H1 (cell line): ENCODE results near the gene RCC2. TPM values are rescaled to one million over a fixed set of nuclear protein-coding genes. Genes with fewer than 3 reads are reported as not detected.
A peak's percentile ranks its signal among the peaks of the same experiment; 100 is the strongest.

Experiments used
- CTCF ChIA-PET: fragments of 300-600 bp; sonication (Branson Sonifier 250); formaldehyde crosslinking; loops from one replicate; lab custom pipeline; 2021; ENCODE audit not compliant: partially characterized antibody; lab: Charles Lee
- POLR2A ChIA-PET: fragments of 300-600 bp; sonication (Branson Sonifier 250); formaldehyde crosslinking; loops from one replicate; lab custom pipeline; 2021; ENCODE audit warnings: inconsistent platforms; ENCODE audit not compliant: partially characterized antibody; lab: Charles Lee
- DNase-seq, 2 experiments: peaks; one replicate each; pipeline versions ENCODE4 v3.0.0 to v3.0.0-alpha.2; 2010 to 2022; ENCODE audit warnings: low spot score in 2 of 2, low read depth in 1 of 2, mixed read lengths in 1 of 2
- FAIRE-seq: peaks from 2 replicates; lab custom pipeline; 2011; peaks lifted over from hg19 to GRCh38; lab: Jason Lieb, UNC
- H2AFZ ChIP-seq: 2 replicates; pipeline ENCODE4 v1.8.1; 2012; ENCODE audit warnings: low read length, inconsistent platforms
- H2AK5ac ChIP-seq: 2 replicates; pipeline ENCODE4 v1.6.1; 2013; ENCODE audit warnings: low read depth, low read length
- H2BK120ac ChIP-seq: replicated peaks from 2 replicates; pipeline ENCODE3; 2013; ENCODE audit warnings: low read depth, low read length, inconsistent platforms
- H2BK12ac ChIP-seq: 2 replicates; pipeline ENCODE4 v1.6.1; 2013; ENCODE audit warnings: low read depth, low read length
- H2BK15ac ChIP-seq: 2 replicates; pipeline ENCODE4 v1.6.1; 2013; ENCODE audit warnings: low read length
- H2BK20ac ChIP-seq: 2 replicates; pipeline ENCODE4 v1.6.1; 2013; ENCODE audit warnings: low read length
- H2BK5ac ChIP-seq: 2 replicates; pipeline ENCODE4 v1.6.1; 2013; ENCODE audit warnings: low read depth, low read length
- H3K14ac ChIP-seq: 2 replicates; pipeline ENCODE4 v1.6.1; 2013; ENCODE audit warnings: inconsistent platforms; ENCODE audit not compliant: insufficient read length
- H3K18ac ChIP-seq: 2 replicates; pipeline ENCODE4 v1.6.1; 2013; ENCODE audit warnings: low read length; ENCODE audit errors: extremely low read depth
- H3K23ac ChIP-seq: 2 replicates; pipeline ENCODE4 v1.6.1; 2013; ENCODE audit warnings: inconsistent platforms; ENCODE audit not compliant: insufficient read length
- H3K23me2 ChIP-seq: 2 replicates; pipeline ENCODE4 v1.6.1; 2013; ENCODE audit warnings: low read depth, low read length
- H3K27ac ChIP-seq: 2 replicates; pipeline ENCODE4 v1.6.1; 2011; ENCODE audit warnings: low read depth, low read length, inconsistent platforms
- H3K27me3 ChIP-seq, 4 experiments: replicated peaks in 1 of 4; 1 replicate in 1 of 4; 2 replicates in 3 of 4; pipeline versions ENCODE4 v1.6.1 to v1.8.1; 2011 to 2013; ENCODE audit warnings: low read length in 3 of 4, mild to moderate bottlenecking in 3 of 4, inconsistent platforms in 2 of 4, mixed read lengths in 2 of 4, moderate library complexity in 1 of 4; ENCODE audit not compliant: control insufficient read depth in 3 of 4, insufficient read depth in 3 of 4; ENCODE audit errors: extremely low read depth in 1 of 4
- H3K36me3 ChIP-seq, 4 experiments: 2 replicates each; pipeline versions ENCODE4 v1.6.1 to v1.8.1; 2011 to 2013; ENCODE audit warnings: mild to moderate bottlenecking in 4 of 4, low read length in 3 of 4, moderate library complexity in 2 of 4, control low read depth in 1 of 4, inconsistent platforms in 1 of 4; ENCODE audit not compliant: insufficient read depth in 4 of 4, control insufficient read depth in 2 of 4
- H3K4ac ChIP-seq: replicated peaks from 2 replicates; pipeline ENCODE3; 2013; ENCODE audit warnings: low read length, low read depth, mixed read lengths, inconsistent platforms; ENCODE audit not compliant: insufficient read length
- H3K4me1 ChIP-seq, 4 experiments: replicated peaks in 1 of 4; 1 replicate in 1 of 4; 2 replicates in 3 of 4; pipeline versions ENCODE4 v1.6.1 to v1.8.1; 2011 to 2013; ENCODE audit warnings: low read length in 3 of 4, inconsistent platforms in 2 of 4, mixed read lengths in 1 of 4; ENCODE audit not compliant: insufficient read depth in 4 of 4, control insufficient read depth in 3 of 4
- H3K4me2 ChIP-seq, 2 experiments: 2 replicates each; pipeline versions ENCODE4 v1.6.1 to v1.8.1; 2011 to 2013; ENCODE audit warnings: low read depth in 2 of 2, low read length in 2 of 2, control low read depth in 1 of 2, inconsistent platforms in 1 of 2, mild to moderate bottlenecking in 1 of 2; ENCODE audit not compliant: insufficient read depth in 1 of 2
- H3K4me3 ChIP-seq, 4 experiments: fragments of 200-600, 300-600 bp in 1 of 4; sonication (generic), shearing (Covaris generic), sonication (Bioruptor Twin) in 1 of 4; 2 replicates each; pipeline versions ENCODE4 v1.5.1 to v1.8.1; 2011 to 2016; ENCODE audit warnings: low read length in 4 of 4, low read depth in 3 of 4, control low read depth in 2 of 4, inconsistent platforms in 2 of 4, mild to moderate bottlenecking in 2 of 4, mixed read lengths in 1 of 4, moderate library complexity in 1 of 4; ENCODE audit not compliant: insufficient read depth in 2 of 4; ENCODE audit errors: extremely low read depth in 1 of 4
- H3K56ac ChIP-seq: replicated peaks from 2 replicates; pipeline ENCODE3; 2013; ENCODE audit warnings: low read depth, mild to moderate bottlenecking, mixed read lengths, low read length, inconsistent platforms; ENCODE audit not compliant: insufficient read length
- H3K79me1 ChIP-seq: 2 replicates; pipeline ENCODE4 v1.6.1; 2013; ENCODE audit warnings: low read depth, low read length, control low read depth
- H3K79me2 ChIP-seq, 2 experiments: 2 replicates each; pipeline versions ENCODE4 v1.6.1 to v1.8.1; 2012 to 2013; ENCODE audit warnings: low read length in 2 of 2, mild to moderate bottlenecking in 2 of 2, inconsistent platforms in 1 of 2; ENCODE audit not compliant: insufficient read depth in 2 of 2, control insufficient read depth in 1 of 2
- H3K9ac ChIP-seq, 4 experiments: replicated peaks in 1 of 4; 1 replicate in 1 of 4; 2 replicates in 3 of 4; pipeline versions ENCODE4 v1.6.1 to v1.8.1; 2011 to 2013; ENCODE audit warnings: low read depth in 3 of 4, low read length in 3 of 4, control low read depth in 2 of 4, mild to moderate bottlenecking in 2 of 4, moderate library complexity in 2 of 4, inconsistent platforms in 1 of 4; ENCODE audit errors: extremely low read depth in 1 of 4
- H3K9me3 ChIP-seq, 2 experiments: 2 replicates each; pipeline versions ENCODE4 v1.6.1 to v1.8.1; 2012 to 2013; ENCODE audit warnings: mild to moderate bottlenecking in 2 of 2, moderate library complexity in 2 of 2, control low read depth in 1 of 2, inconsistent platforms in 1 of 2, low read depth in 1 of 2, low read length in 1 of 2, mixed read lengths in 1 of 2; ENCODE audit not compliant: insufficient read depth in 2 of 2
- H4K20me1 ChIP-seq, 2 experiments: replicated peaks in 1 of 2; 2 replicates each; pipeline versions ENCODE3 to v1.8.1; 2011 to 2013; ENCODE audit warnings: inconsistent platforms in 2 of 2, low read length in 2 of 2, mild to moderate bottlenecking in 1 of 2; ENCODE audit not compliant: insufficient read depth in 2 of 2, control insufficient read depth in 1 of 2
- H4K5ac ChIP-seq: 2 replicates; pipeline ENCODE4 v1.6.1; 2013; ENCODE audit warnings: low read length, low read depth, mixed read lengths, inconsistent platforms; ENCODE audit not compliant: insufficient read length
- H4K8ac ChIP-seq: 2 replicates; pipeline ENCODE4 v1.8.0; 2013; ENCODE audit warnings: mild to moderate bottlenecking, moderate library complexity, low read length, inconsistent platforms; ENCODE audit not compliant: insufficient read depth; ENCODE audit errors: extremely low read depth
- H4K91ac ChIP-seq: replicated peaks from 2 replicates; pipeline ENCODE3; 2013; ENCODE audit warnings: low read length, mixed read lengths, inconsistent platforms; ENCODE audit not compliant: insufficient read length
- CBX5 ChIP-seq: fragments of 300-800, 300-1000 bp; sonication (generic); IDR thresholded peaks from 2 replicates; pipeline ENCODE4 v1.7.1; 2016; ENCODE audit warnings: antibody characterized with exemption, low read length, low read depth
- CEBPB ChIP-seq: IDR thresholded peaks from 2 replicates; pipeline ENCODE4 v1.6.1; 2012; ENCODE audit warnings: low read depth, low read length
- EP300 ChIP-seq, 2 experiments: IDR thresholded peaks; 1 replicate in 1 of 2; 2 replicates in 1 of 2; pipeline ENCODE4 v1.6.1; 2011 to 2012; ENCODE audit warnings: low read depth in 2 of 2, low read length in 2 of 2, mild to moderate bottlenecking in 2 of 2, borderline replicate concordance in 1 of 2, inconsistent platforms in 1 of 2, moderate library complexity in 1 of 2
- GTF2F1 ChIP-seq: IDR thresholded peaks from 2 replicates; pipeline ENCODE4 v1.6.1; 2012; ENCODE audit warnings: low read depth, low read length, improper control_type of control experiment, borderline replicate concordance
- KDM1A ChIP-seq: fragments of 200-600, 300-600 bp; sonication (generic); IDR thresholded peaks from 2 replicates; pipeline ENCODE4 v1.7.1; 2016; ENCODE audit warnings: mild to moderate bottlenecking, low read length, borderline replicate concordance
- POLR2AphosphoS5 ChIP-seq: IDR thresholded peaks from 2 replicates; pipeline ENCODE4 v1.6.1; 2011; ENCODE audit warnings: low read depth, low read length
- RAD21 ChIP-seq, 2 experiments: IDR thresholded peaks in 1 of 2; conservative IDR thresholded peaks in 1 of 2; 2 replicates each; pipeline ENCODE4 v1.6.1; 2011; ENCODE audit warnings: low read depth in 2 of 2, low read length in 2 of 2, improper control_type of control experiment in 1 of 2, inconsistent platforms in 1 of 2, mild to moderate bottlenecking in 1 of 2, moderate library complexity in 1 of 2
- SP2 ChIP-seq: IDR thresholded peaks from 2 replicates; pipeline ENCODE4 v1.6.1; 2012; ENCODE audit warnings: mild to moderate bottlenecking, low read length, inconsistent platforms
- TBP ChIP-seq: IDR thresholded peaks from 2 replicates; pipeline ENCODE4 v1.6.1; 2011; ENCODE audit warnings: low read depth, low read length, improper control_type of control experiment
- YY1 ChIP-seq: IDR thresholded peaks from 2 replicates; pipeline ENCODE4 v1.6.1; 2011; ENCODE audit warnings: low read depth, mild to moderate bottlenecking, low read length
- WGBS, 2 experiments: shearing (Covaris generic) in 1 of 2; methylation state at CpG; one replicate each; pipeline versions ENCODE4 v1.1.6 to v1.1.7; 2013 to 2015; ENCODE audit warnings: low lambda C conversion rate in 2 of 2, mixed read lengths in 2 of 2, inconsistent platforms in 1 of 2, low coverage in 1 of 2, missing lambda C conversion rate in 1 of 2; ENCODE audit not compliant: insufficient replicate concordance in 2 of 2, insufficient coverage in 1 of 2, insufficient read length in 1 of 2; ENCODE audit errors: extremely low coverage in 1 of 2, missing lambda C conversion rate in 1 of 2; 5-methylcytosine and 5-hydroxymethylcytosine counted together
- polyA plus RNA-seq, 7 experiments: library from polyadenylated mRNA; depleted of rRNA in 3 of 7; stranded (reverse) in 5 of 7; unstranded in 2 of 7; fragments of >200 nt in 5 of 7; fragments of 200-250 nt in 2 of 7; gene quantifications; 1 replicate in 5 of 7; 2 replicates in 1 of 7; 4 replicates in 1 of 7; pipeline versions ENCODE4 v1.2.1 to v1.2.3, GENCODE V29; 2011 to 2013; ENCODE audit warnings: missing spikeins in 2 of 7, mixed read lengths in 2 of 7
- total RNA-seq: library from RNA; stranded (reverse); fragmentation: NEBNext Ultra II Directional; extraction: Animal tissue kit (Norgen Biotek cat#: 25700); gene quantifications from 2 replicates; pipeline ENCODE4 v1.2.1, GENCODE V29; 2021
- TF ChIP-seq, protein P1 (sequence below): IDR thresholded peaks from 2 replicates; pipeline ENCODE4 v1.6.1; 2012; ENCODE audit warnings: inconsistent platforms

The RCC2 gene
- total and polyA plus RNA-seq, 2 of the 8 experiments (the other 6 are each of a cell fraction or from before 2014, with no cell fraction given) = 229 to 455 TPM

DNA sequence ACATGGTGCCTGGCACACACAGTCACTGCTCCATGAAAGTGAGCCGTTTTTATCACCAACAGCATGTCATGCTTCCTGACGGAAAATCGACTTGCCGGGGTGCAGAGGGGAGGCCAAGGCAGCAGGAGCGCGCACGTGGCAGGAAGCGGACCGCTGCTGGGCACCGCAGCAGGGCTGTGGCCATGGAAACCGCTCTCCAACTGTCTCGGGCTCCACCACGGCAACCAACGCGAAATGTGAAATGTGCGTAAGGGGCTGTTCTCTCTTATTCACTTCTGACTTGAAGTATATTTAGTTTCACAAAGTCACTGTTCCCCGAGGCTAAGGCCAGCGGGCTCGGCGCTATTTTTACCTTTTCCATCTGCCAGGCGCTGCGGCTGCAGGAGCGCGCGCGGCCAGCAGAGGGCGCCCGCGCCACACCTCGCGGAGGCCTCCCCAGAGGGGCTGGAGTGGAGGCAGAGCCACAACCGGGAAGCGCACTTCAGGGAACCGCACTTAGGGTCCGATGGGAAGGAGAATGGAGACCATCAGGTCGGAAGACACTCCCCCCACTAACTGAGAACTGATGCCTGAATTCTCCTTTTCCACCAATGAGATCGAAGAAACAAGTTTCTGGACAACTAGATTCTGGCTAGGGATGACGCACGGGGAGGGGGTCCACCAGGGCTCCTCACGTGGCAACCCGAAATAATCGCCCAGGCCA, 19.7 kb downstream of the RCC2 start:
- CTCF ChIA-PET = interaction anchor here (0.6 to 1.5 kb wide), 13 partner anchors 12 to 430 kb away, joined by 3 to 8 read pairs (median 3); partner anchors contain the start of gene RCC2
- peak; percentile 67 to 95 for DNase-seq
- peak; percentile 77; the same call in 1 of the 2 replicates for TF ChIP-seq KDM1A
- TF ChIP-seq, protein P1, sequence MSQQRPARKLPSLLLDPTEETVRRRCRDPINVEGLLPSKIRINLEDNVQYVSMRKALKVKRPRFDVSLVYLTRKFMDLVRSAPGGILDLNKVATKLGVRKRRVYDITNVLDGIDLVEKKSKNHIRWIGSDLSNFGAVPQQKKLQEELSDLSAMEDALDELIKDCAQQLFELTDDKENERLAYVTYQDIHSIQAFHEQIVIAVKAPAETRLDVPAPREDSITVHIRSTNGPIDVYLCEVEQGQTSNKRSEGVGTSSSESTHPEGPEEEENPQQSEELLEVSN = no peak
- TF ChIP-seq EP300 (IDR thresholded peaks at IDR 0.05; ENCODE audit: borderline replicate concordance in 1 of 2, low read depth in 2 of 2, low read length in 2 of 2) = peak in 1 of 2 experiments; percentile 25; a peak in 1 of 3 replicates
- TF ChIP-seq GTF2F1 = peak; percentile 13; the same call in 1 of the 2 replicates
- no peak for TF ChIP-seq CEBPB
- TF ChIP-seq POLR2AphosphoS5 = peak; percentile 26
- TF ChIP-seq RAD21 (IDR thresholded peaks at IDR 0.05 in 1 of 2, conservative IDR thresholded peaks at IDR 0.05 in 1 of 2; ENCODE audit: low read depth in 2 of 2, low read length in 2 of 2) = peak; percentile 87 to 95
- TF ChIP-seq SP2 = no peak
- TF ChIP-seq TBP = peak; percentile 35; the same call in 1 of the 2 replicates
- TF ChIP-seq CBX5 = no peak
- 0 out of 2 replicates have a peak, but pooled peaks have one; percentile 32 for TF ChIP-seq YY1

More for the DNA sequence above, 19.7 kb downstream of the RCC2 start:
- Histone ChIP-seq H3K4me2 (no peak overlapping the region), H2AFZ (no peak overlapping the region), H3K9ac (no peak overlapping the region; a peak in 1 of 7 replicates), H2BK20ac (no peak overlapping the region), H3K79me2 (peaks cover 0 to 60% of the 10 kb centered on the region in 2 experiments; a peak in 2 of 4 replicates), H2AK5ac (no peak overlapping the region), H3K36me3 (peaks cover 59 to 88% (median 78%) of the 10 kb centered on the region in 4 experiments), H3K79me1 (peaks cover 14% of the 10 kb centered on the region), H3K27ac (peak overlapping the region; percentile 5; the same call in 1 of the 2 replicates), H3K4me1 (no peaks in the 10 kb centered on the region; a peak in 1 of 7 replicates), H4K5ac (peak overlapping the region; percentile 32), H3K14ac (no peak overlapping the region), H4K20me1 (peaks cover 21 to 41% of the 10 kb centered on the region in 2 experiments), H4K8ac (no peak overlapping the region), H3K23ac (no peak overlapping the region), H3K18ac (peak overlapping the region; percentile 1; the same call in 1 of the 2 replicates), H3K4me3 (no peak overlapping the region), H2BK5ac (no peak overlapping the region), H2BK12ac (no peak overlapping the region; the same call in 1 of the 2 replicates), H3K27me3 (no peaks in the 10 kb centered on the region), H2BK120ac (no peak overlapping the region), H2BK15ac (no peak overlapping the region), H4K91ac (no peak overlapping the region), H3K9me3 (no peaks in the 10 kb centered on the region), H3K56ac (no peak overlapping the region), H3K4ac (no peak overlapping the region), H3K23me2 (no peaks in the 10 kb centered on the region)
- peak; percentile 94 for FAIRE-seq
- POLR2A ChIA-PET = interaction anchor here (0.8 to 9.0 kb wide), 4 partner anchors 9 to 17 kb away, joined by 3 to 146 read pairs (median 4); partner anchors contain the start of gene RCC2
- WGBS, 2 experiments = 56% methylated on average over 41 of the region's 42 CpGs; no CpG with 5 or more reads in 1 of the 2 experiments
